ENCODE data around the gene TFF3.

The TFF3 gene

GRCh38 chr21:42341776-42342542, 26.8 kb upstream of the TFF3 start:
- H3K4me3 ChIP-seq (ENCODE audit: low read length) = no peak overlapping the region
- TF ChIP-seq CTCF (IDR thresholded peaks at IDR 0.05; ENCODE audit: insufficient read depth, low read depth, low read length, missing control alignments) = no peak
- no peak for DNase-seq (ENCODE audit: low read depth)

GRCh38 chr21:42340187-42341050, 25.2 kb upstream of the TFF3 start:
- no peak for DNase-seq (ENCODE audit: low read depth)
- no peak overlapping the region for H3K4me3 ChIP-seq (ENCODE audit: low read length)
- TF ChIP-seq CTCF (IDR thresholded peaks at IDR 0.05; ENCODE audit: insufficient read depth, low read depth, low read length, missing control alignments) = no peak

GRCh38 chr21:42338729-42339715, 23.8 kb upstream of the TFF3 start:
- TF ChIP-seq CTCF (IDR thresholded peaks at IDR 0.05; ENCODE audit: insufficient read depth, low read depth, low read length, missing control alignments) = no peak
- H3K4me3 ChIP-seq (ENCODE audit: low read length) = no peak overlapping the region
- no peak for DNase-seq (ENCODE audit: low read depth)

- peak; percentile 87 for TF ChIP-seq CTCF (IDR thresholded peaks at IDR 0.05; ENCODE audit: insufficient read depth, low read depth, low read length, missing control alignments)
- peak; percentile 84 for DNase-seq (ENCODE audit: low read depth)
- H3K4me3 ChIP-seq (ENCODE audit: low read length) = no peak overlapping the region
Observed at GRCh38 chr21:42337830-42338728, 22.9 kb upstream of the TFF3 start.

GRCh38 chr21:42337276-42337675, 22.1 kb upstream of the TFF3 start:
- DNase-seq (ENCODE audit: low read depth) = no peak
- no peak overlapping the region for H3K4me3 ChIP-seq (ENCODE audit: low read length)
- no peak for TF ChIP-seq CTCF (IDR thresholded peaks at IDR 0.05; ENCODE audit: insufficient read depth, low read depth, low read length, missing control alignments)

Data from epithelial cell of esophagus (primary cell).